Measurements from ENCODE around the gene FERMT3. TPM values are rescaled to one million over a fixed set of nuclear protein-coding genes. Genes with fewer than 3 reads are reported as not detected.
A peak's percentile ranks its signal among the peaks of the same experiment; 100 is the strongest.
"Not testable (repeated sequence)": the region's sequence is repeated elsewhere in the genome, so short reads cannot be mapped to it uniquely, and the experiment has no call there.

The FERMT3 gene
- total RNA-seq, result 4.7 TPM

- peaks cover 24 to 32% (median 30%) of the 10 kb centered on the region in 3 donors for H3K36me3 ChIP-seq (ENCODE audit: control insufficient read depth in 3 of 3, insufficient read depth in 3 of 3, low read length in 3 of 3)
- peaks cover 17 to 43% (median 37%) of the 10 kb centered on the region in 3 donors for H3K4me1 ChIP-seq (ENCODE audit: control insufficient read depth in 3 of 3, insufficient read depth in 3 of 3, low read length in 3 of 3)
- peak within 1 kb of the TSS; percentile 83 for H3K27ac ChIP-seq (ENCODE audit: low read depth, low read length)
- no peaks in the 10 kb centered on the region for H3K9me3 ChIP-seq (ENCODE audit: control insufficient read depth in 3 of 3, low read length in 3 of 3)
- peak within 1 kb of the TSS; percentile 62 to 77 (median 75) for H3K9ac ChIP-seq (ENCODE audit: low read depth in 1 of 3, low read length in 3 of 3)
- no peaks in the 10 kb centered on the region for H3K27me3 ChIP-seq (ENCODE audit: control insufficient read depth in 3 of 3, insufficient read depth in 3 of 3, low read length in 3 of 3)
- peak within 1 kb of the TSS; percentile 52 to 67 (median 65) for H3K4me3 ChIP-seq (ENCODE audit: low read length in 3 of 3)
Observed at GRCh38 chr11:64206457-64207255, at the start of gene FERMT3. FERMT3 (plus strand) TSS chr11:64206721; CDS start chr11:64207365, 644 bp downstream.

GRCh38 chr11:64157631-64158394 is 48.7 kb upstream of the FERMT3 start:
- Histone ChIP-seq H3K27ac (ENCODE audit: low read depth, low read length) (no peak overlapping the region), H3K9ac (ENCODE audit: low read depth in 1 of 3, low read length in 3 of 3) (peak overlapping the region in 1 of 3 donors; percentile 45), H3K36me3 (ENCODE audit: control insufficient read depth in 3 of 3, insufficient read depth in 3 of 3, low read length in 3 of 3) (peaks cover 0 to 6% (median 5%) of the 10 kb centered on the region in 3 donors), H3K9me3 (ENCODE audit: control insufficient read depth in 3 of 3, low read length in 3 of 3) (no peaks in the 10 kb centered on the region), H3K4me3 (ENCODE audit: low read length in 3 of 3) (no peak overlapping the region), H3K4me1 (ENCODE audit: control insufficient read depth in 3 of 3, insufficient read depth in 3 of 3, low read length in 3 of 3) (peaks cover 34 to 52% (median 41%) of the 10 kb centered on the region in 3 donors), H3K27me3 (ENCODE audit: control insufficient read depth in 3 of 3, insufficient read depth in 3 of 3, low read length in 3 of 3) (no peaks in the 10 kb centered on the region)

GRCh38 chr11:64161037-64161436 is 45.5 kb upstream of the FERMT3 start:
- no peak overlapping the region for H3K27ac ChIP-seq (ENCODE audit: low read depth, low read length)

GRCh38 chr11:64162769-64163168 is 43.8 kb upstream of the FERMT3 start:
- H3K4me3 ChIP-seq (ENCODE audit: low read length in 3 of 3); H3K27ac ChIP-seq (ENCODE audit: low read depth, low read length); H3K9ac ChIP-seq (ENCODE audit: low read depth in 1 of 3, low read length in 3 of 3); H3K36me3 ChIP-seq (ENCODE audit: control insufficient read depth in 3 of 3, insufficient read depth in 3 of 3, low read length in 3 of 3); H3K9me3 ChIP-seq (ENCODE audit: control insufficient read depth in 3 of 3, low read length in 3 of 3); H3K27me3 ChIP-seq (ENCODE audit: control insufficient read depth in 3 of 3, insufficient read depth in 3 of 3, low read length in 3 of 3): not testable (repeated sequence)
- H3K4me1 ChIP-seq (ENCODE audit: control insufficient read depth in 3 of 3, insufficient read depth in 3 of 3, low read length in 3 of 3), result peaks cover 31 to 42% (median 35%) of the 10 kb centered on the region in 3 donors

More at GRCh38 chr11:64161037-64161436, 45.5 kb upstream of the FERMT3 start:
- peaks cover 44 to 55% (median 47%) of the 10 kb centered on the region in 3 donors for H3K4me1 ChIP-seq (ENCODE audit: control insufficient read depth in 3 of 3, insufficient read depth in 3 of 3, low read length in 3 of 3)
- no peak overlapping the region for H3K4me3 ChIP-seq (ENCODE audit: low read length in 3 of 3)
- H3K36me3 ChIP-seq (ENCODE audit: control insufficient read depth in 3 of 3, insufficient read depth in 3 of 3, low read length in 3 of 3), result peaks cover 0 to 6% (median 5%) of the 10 kb centered on the region in 3 donors
- H3K9ac ChIP-seq (ENCODE audit: low read depth in 1 of 3, low read length in 3 of 3), result no peak overlapping the region
- no peaks in the 10 kb centered on the region for H3K9me3 ChIP-seq (ENCODE audit: control insufficient read depth in 3 of 3, low read length in 3 of 3)
- no peaks in the 10 kb centered on the region for H3K27me3 ChIP-seq (ENCODE audit: control insufficient read depth in 3 of 3, insufficient read depth in 3 of 3, low read length in 3 of 3)

- H3K4me3 ChIP-seq (ENCODE audit: low read length in 3 of 3), result peak overlapping the region; percentile 85 to 91 (median 89)
- no peaks in the 10 kb centered on the region for H3K27me3 ChIP-seq (ENCODE audit: control insufficient read depth in 3 of 3, insufficient read depth in 3 of 3, low read length in 3 of 3)
- no peaks in the 10 kb centered on the region for H3K9me3 ChIP-seq (ENCODE audit: control insufficient read depth in 3 of 3, low read length in 3 of 3)
- peaks cover 0 to 6% (median 5%) of the 10 kb centered on the region in 3 donors for H3K36me3 ChIP-seq (ENCODE audit: control insufficient read depth in 3 of 3, insufficient read depth in 3 of 3, low read length in 3 of 3)
- H3K9ac ChIP-seq (ENCODE audit: low read depth in 1 of 3, low read length in 3 of 3), result peak overlapping the region; percentile 29 to 99 (median 72)
- peaks cover 23 to 32% (median 27%) of the 10 kb centered on the region in 3 donors for H3K4me1 ChIP-seq (ENCODE audit: control insufficient read depth in 3 of 3, insufficient read depth in 3 of 3, low read length in 3 of 3)
- peak overlapping the region; percentile 96 for H3K27ac ChIP-seq (ENCODE audit: low read depth, low read length)
Observed at GRCh38 chr11:64163951-64164350, 42.6 kb upstream of the FERMT3 start.

GRCh38 chr11:64164392-64165312 is 41.9 kb upstream of the FERMT3 start:
- peaks cover 23 to 32% (median 27%) of the 10 kb centered on the region in 3 donors for H3K4me1 ChIP-seq (ENCODE audit: control insufficient read depth in 3 of 3, insufficient read depth in 3 of 3, low read length in 3 of 3)
- H3K9me3 ChIP-seq (ENCODE audit: control insufficient read depth in 3 of 3, low read length in 3 of 3), result no peaks in the 10 kb centered on the region
- H3K4me3 ChIP-seq (ENCODE audit: low read length in 3 of 3), result peak overlapping the region; percentile 85 to 91 (median 89)
- H3K27me3 ChIP-seq (ENCODE audit: control insufficient read depth in 3 of 3, insufficient read depth in 3 of 3, low read length in 3 of 3), result no peaks in the 10 kb centered on the region
- peak overlapping the region; percentile 96 for H3K27ac ChIP-seq (ENCODE audit: low read depth, low read length)
- peaks cover 0 to 6% (median 5%) of the 10 kb centered on the region in 3 donors for H3K36me3 ChIP-seq (ENCODE audit: control insufficient read depth in 3 of 3, insufficient read depth in 3 of 3, low read length in 3 of 3)
- peak overlapping the region; percentile 93 to 99 (median 99) for H3K9ac ChIP-seq (ENCODE audit: low read depth in 1 of 3, low read length in 3 of 3)

- Histone ChIP-seq H3K27ac (ENCODE audit: low read depth, low read length) (peak overlapping the region; percentile 96), H3K27me3 (ENCODE audit: control insufficient read depth in 3 of 3, insufficient read depth in 3 of 3, low read length in 3 of 3) (no peaks in the 10 kb centered on the region), H3K4me1 (ENCODE audit: control insufficient read depth in 3 of 3, insufficient read depth in 3 of 3, low read length in 3 of 3) (peaks cover 23 to 27% (median 25%) of the 10 kb centered on the region in 3 donors), H3K9me3 (ENCODE audit: control insufficient read depth in 3 of 3, low read length in 3 of 3) (no peaks in the 10 kb centered on the region), H3K36me3 (ENCODE audit: control insufficient read depth in 3 of 3, insufficient read depth in 3 of 3, low read length in 3 of 3) (peaks cover 0 to 1% (median 0%) of the 10 kb centered on the region in 3 donors), H3K4me3 (ENCODE audit: low read length in 3 of 3) (peak overlapping the region; percentile 85 to 91 (median 89)), H3K9ac (ENCODE audit: low read depth in 1 of 3, low read length in 3 of 3) (peak overlapping the region; percentile 93 to 99 (median 99))
Observed at GRCh38 chr11:64165481-64165841, 41.1 kb upstream of the FERMT3 start.

- Histone ChIP-seq H3K27me3 (ENCODE audit: control insufficient read depth in 3 of 3, insufficient read depth in 3 of 3, low read length in 3 of 3) (no peaks in the 10 kb centered on the region), H3K4me3 (ENCODE audit: low read length in 3 of 3) (peak within 1 kb of the TSS; percentile 85 to 91 (median 89)), H3K9ac (ENCODE audit: low read depth in 1 of 3, low read length in 3 of 3) (peak within 1 kb of the TSS; percentile 93 to 99 (median 99)), H3K27ac (ENCODE audit: low read depth, low read length) (peak within 1 kb of the TSS; percentile 96), H3K36me3 (ENCODE audit: control insufficient read depth in 3 of 3, insufficient read depth in 3 of 3, low read length in 3 of 3) (no peaks in the 10 kb centered on the region), H3K4me1 (ENCODE audit: control insufficient read depth in 3 of 3, insufficient read depth in 3 of 3, low read length in 3 of 3) (peaks cover 23 to 27% (median 25%) of the 10 kb centered on the region in 3 donors), H3K9me3 (ENCODE audit: control insufficient read depth in 3 of 3, low read length in 3 of 3) (no peaks in the 10 kb centered on the region)
Observed at GRCh38 chr11:64165842-64166635, 40.5 kb upstream of the FERMT3 start, which contains the start of gene MACROD1. MACROD1 (minus strand) TSS chr11:64166113; CDS start chr11:64165994, 119 bp downstream.
